Measurements from ENCODE around the gene TBC1D14. TPM values are rescaled to one million over a fixed set of nuclear protein-coding genes. Genes with fewer than 3 reads are reported as not detected.

The TBC1D14 gene
- 10 to 100 TPM; 59.1 to 61.9 (median 60.6) TPM for polyA plus RNA-seq (ENCODE audit: insufficient read length in 4 of 4)

GRCh38 chr4:6909113-6909969 lies at the start of gene TBC1D14:
TSS of gene TBC1D14 (plus strand) at chr4:6909826. CDS start at chr4:6923390, 13,564 bp downstream.
- DNase-seq (ENCODE audit: low read depth in 4 of 4, low spot score in 2 of 4): peak in 3 of 4 donors; percentile 72 to 87 (median 83)

GRCh38 chr4:6868386-6868785 lies 41.2 kb upstream of the TBC1D14 start:
- no peak for DNase-seq (ENCODE audit: low read depth in 4 of 4, low spot score in 2 of 4)

- no peak for DNase-seq (ENCODE audit: low read depth in 4 of 4, low spot score in 2 of 4)
Observed at GRCh38 chr4:6869944-6870343, 39.7 kb upstream of the TBC1D14 start.

GRCh38 chr4:6873291-6873690 lies 36.3 kb upstream of the TBC1D14 start:
- DNase-seq (ENCODE audit: low read depth in 4 of 4, low spot score in 2 of 4): no peak

GRCh38 chr4:6873792-6874461 lies 35.7 kb upstream of the TBC1D14 start:
- DNase-seq (ENCODE audit: low read depth in 4 of 4, low spot score in 2 of 4): peak in 1 of 4 donors; percentile 21

GRCh38 chr4:6874981-6875380 lies 34.6 kb upstream of the TBC1D14 start:
- DNase-seq (ENCODE audit: low read depth in 4 of 4, low spot score in 2 of 4): no peak

GRCh38 chr4:6875431-6875831 lies 34.2 kb upstream of the TBC1D14 start:
- DNase-seq (ENCODE audit: low read depth in 4 of 4, low spot score in 2 of 4): no peak

GRCh38 chr4:6876440-6876839 lies 33.2 kb upstream of the TBC1D14 start:
- DNase-seq (ENCODE audit: low read depth in 4 of 4, low spot score in 2 of 4): no peak

- no peak for DNase-seq (ENCODE audit: low read depth in 4 of 4, low spot score in 2 of 4)
Observed at GRCh38 chr4:6877067-6877466, 32.6 kb upstream of the TBC1D14 start.

GRCh38 chr4:6878451-6879059 lies 31.1 kb upstream of the TBC1D14 start:
- DNase-seq (ENCODE audit: low read depth in 4 of 4, low spot score in 2 of 4): no peak

- DNase-seq (ENCODE audit: low read depth in 4 of 4, low spot score in 2 of 4): no peak
Observed at GRCh38 chr4:6880691-6881090, 28.9 kb upstream of the TBC1D14 start.

- no peak for DNase-seq (ENCODE audit: low read depth in 4 of 4, low spot score in 2 of 4)
Observed at GRCh38 chr4:6881908-6882307, 27.7 kb upstream of the TBC1D14 start.

GRCh38 chr4:6884341-6884870 lies 25.2 kb upstream of the TBC1D14 start:
- no peak for DNase-seq (ENCODE audit: low read depth in 4 of 4, low spot score in 2 of 4)

- no peak for DNase-seq (ENCODE audit: low read depth in 4 of 4, low spot score in 2 of 4)
Observed at GRCh38 chr4:6885953-6886557, 23.6 kb upstream of the TBC1D14 start.

GRCh38 chr4:6886886-6887285 lies 22.7 kb upstream of the TBC1D14 start:
- no peak for DNase-seq (ENCODE audit: low read depth in 4 of 4, low spot score in 2 of 4)

GRCh38 chr4:6887591-6888371 lies 21.8 kb upstream of the TBC1D14 start:
- DNase-seq (ENCODE audit: low read depth in 4 of 4, low spot score in 2 of 4): no peak

- DNase-seq (ENCODE audit: low read depth in 4 of 4, low spot score in 2 of 4): no peak
Observed at GRCh38 chr4:6888506-6889071, 21.0 kb upstream of the TBC1D14 start.

- no peak for DNase-seq (ENCODE audit: low read depth in 4 of 4, low spot score in 2 of 4)
Observed at GRCh38 chr4:6889101-6889735, 20.4 kb upstream of the TBC1D14 start.

GRCh38 chr4:6889736-6890324 lies 19.8 kb upstream of the TBC1D14 start:
- DNase-seq (ENCODE audit: low read depth in 4 of 4, low spot score in 2 of 4): no peak
